Peyer's patch (tissue), 4 donors: ENCODE results near the gene HECA. TPM values are rescaled to one million over a fixed set of nuclear protein-coding genes. Genes with fewer than 3 reads are reported as not detected.

Source experiments
- DNase-seq, 3 donors: peaks; one replicate each; pipeline ENCODE4 v3.0.0-alpha.2; 2017 to 2019
- H3K27ac ChIP-seq, 4 donors: fragments of 200-600 bp; sonication (generic); one replicate each; pipeline ENCODE4 v1.5.1; 2016 to 2019
- H3K27me3 ChIP-seq, 2 donors: fragments of 200-600 bp; sonication (generic); one replicate each; pipeline ENCODE4 v1.5.1; 2019
- H3K36me3 ChIP-seq, 3 donors: fragments of 200-600 bp; sonication (generic); one replicate each; pipeline ENCODE4 v1.5.1; 2016 to 2019
- H3K4me1 ChIP-seq, 4 donors: fragments of 200-600 bp; sonication (generic); one replicate each; pipeline ENCODE4 v1.5.1; 2016 to 2019
- H3K4me3 ChIP-seq, 4 donors: fragments of 200-600 bp; sonication (generic); 1 replicate in 3 of 4; 2 replicates in 1 of 4; pipeline ENCODE4 v1.5.1; 2016 to 2019; ENCODE audit warnings: mild to moderate bottlenecking in 1 of 4
- H3K9me3 ChIP-seq, 4 donors: fragments of 200-600 bp; sonication (generic); one replicate each; pipeline ENCODE4 v1.5.1; 2016 to 2019; ENCODE audit warnings: mild to moderate bottlenecking in 1 of 4
- CTCF ChIP-seq, 6 experiments: fragments of 450-650 bp in 4 of 6; fragments of 200-600 bp in 2 of 6; sonication (generic) in 1 of 6; IDR thresholded peaks; one replicate each; pipeline ENCODE4 v1.5.1; 2017 to 2019; ENCODE audit warnings: antibody characterized with exemption in 6 of 6, mild to moderate bottlenecking in 3 of 6, moderate library complexity in 1 of 6
- POLR2A ChIP-seq, 2 donors: fragments of 450-650 bp; IDR thresholded peaks; one replicate each; pipeline ENCODE4 v1.5.1; 2017; ENCODE audit warnings: antibody characterized with exemption in 2 of 2, mild to moderate bottlenecking in 2 of 2, moderate library complexity in 2 of 2
- total RNA-seq, 4 donors: library from RNA; depleted of rRNA; stranded (reverse); fragments of >200 nt; gene quantifications; one replicate each; pipeline ENCODE4 v1.1.0, GENCODE V29; 2016

The HECA gene
- total RNA-seq, 4 donors from 2014 or later, result 43.6 to 60.9 (median 51.6) TPM

GRCh38 chr6:139184047-139184446, 49.2 kb downstream of the HECA start:
- peaks cover 0 to 30% (median 0%) of the 10 kb centered on the region in 3 donors for H3K36me3 ChIP-seq
- no peaks in the 10 kb centered on the region for H3K9me3 ChIP-seq
- no peak overlapping the region for H3K4me3 ChIP-seq
- no peaks in the 10 kb centered on the region for H3K27me3 ChIP-seq
- no peak overlapping the region for H3K27ac ChIP-seq
- TF ChIP-seq POLR2A (IDR thresholded peaks at IDR 0.05) (no peak), CTCF (IDR thresholded peaks at IDR 0.05) (no peak)
- H3K4me1 ChIP-seq, result no peaks in the 10 kb centered on the region
- no peak for DNase-seq

GRCh38 chr6:139184459-139184858, 49.6 kb downstream of the HECA start:
- TF ChIP-seq CTCF (IDR thresholded peaks at IDR 0.05) (no peak), POLR2A (IDR thresholded peaks at IDR 0.05) (no peak)
- H3K27me3 ChIP-seq, result no peaks in the 10 kb centered on the region
- no peak overlapping the region for H3K27ac ChIP-seq
- H3K9me3 ChIP-seq, result no peaks in the 10 kb centered on the region
- no peaks in the 10 kb centered on the region for H3K4me1 ChIP-seq
- H3K4me3 ChIP-seq, result no peak overlapping the region
- DNase-seq, result no peak
- peaks cover 0 to 26% (median 0%) of the 10 kb centered on the region in 3 donors for H3K36me3 ChIP-seq

- no peak for DNase-seq
- Histone ChIP-seq H3K4me1 (no peaks in the 10 kb centered on the region), H3K27me3 (no peaks in the 10 kb centered on the region), H3K4me3 (no peak overlapping the region), H3K9me3 (no peaks in the 10 kb centered on the region), H3K36me3 (peaks cover 0 to 8% (median 0%) of the 10 kb centered on the region in 3 donors), H3K27ac (no peak overlapping the region)
- TF ChIP-seq POLR2A (IDR thresholded peaks at IDR 0.05), result no peak
- no peak for TF ChIP-seq CTCF (IDR thresholded peaks at IDR 0.05)
Observed at GRCh38 chr6:139186242-139186641, 51.4 kb downstream of the HECA start.

- Histone ChIP-seq H3K27ac (no peak overlapping the region), H3K4me1 (no peaks in the 10 kb centered on the region), H3K27me3 (no peaks in the 10 kb centered on the region), H3K9me3 (no peaks in the 10 kb centered on the region), H3K4me3 (no peak overlapping the region), H3K36me3 (peaks cover 0 to 5% (median 0%) of the 10 kb centered on the region in 3 donors)
- TF ChIP-seq CTCF (IDR thresholded peaks at IDR 0.05), result no peak
- no peak for TF ChIP-seq POLR2A (IDR thresholded peaks at IDR 0.05)
- DNase-seq, result no peak
Observed at GRCh38 chr6:139186692-139187091, 51.8 kb downstream of the HECA start.

- no peaks in the 10 kb centered on the region for H3K9me3 ChIP-seq
- no peak for DNase-seq
- TF ChIP-seq CTCF (IDR thresholded peaks at IDR 0.05), result no peak
- no peak for TF ChIP-seq POLR2A (IDR thresholded peaks at IDR 0.05)
- H3K4me1 ChIP-seq, result no peaks in the 10 kb centered on the region
- H3K27me3 ChIP-seq, result no peaks in the 10 kb centered on the region
- H3K27ac ChIP-seq, result no peak overlapping the region
- no peak overlapping the region for H3K4me3 ChIP-seq
- no peaks in the 10 kb centered on the region for H3K36me3 ChIP-seq
Observed at GRCh38 chr6:139187489-139187888, 52.6 kb downstream of the HECA start.

GRCh38 chr6:139189665-139190064, 54.8 kb downstream of the HECA start:
- no peaks in the 10 kb centered on the region for H3K27me3 ChIP-seq
- H3K4me3 ChIP-seq, result no peak overlapping the region
- no peak for DNase-seq
- TF ChIP-seq POLR2A (IDR thresholded peaks at IDR 0.05) (no peak), CTCF (IDR thresholded peaks at IDR 0.05) (no peak)
- H3K4me1 ChIP-seq, result no peaks in the 10 kb centered on the region
- no peak overlapping the region for H3K27ac ChIP-seq
- no peaks in the 10 kb centered on the region for H3K9me3 ChIP-seq
- no peaks in the 10 kb centered on the region for H3K36me3 ChIP-seq
